Neuronal stem cell (in vitro differentiated cells): ENCODE measurements around the gene RBFOX2.
A peak's percentile ranks its signal among the peaks of the same experiment; 100 is the strongest.

Source experiments
- DNase-seq: peaks from one replicate; pipeline ENCODE4 v3.0.0-alpha.2; 2013; ENCODE audit warnings: low spot score
- H2AFZ ChIP-seq: one replicate; pipeline ENCODE4 v1.6.1; 2013; ENCODE audit warnings: mild to moderate bottlenecking, low read length, inconsistent platforms
- H2AK5ac ChIP-seq: 2 replicates; pipeline ENCODE4 v1.6.1; 2013; ENCODE audit warnings: low read depth, mild to moderate bottlenecking, inconsistent platforms, low read length, moderate library complexity, mixed read lengths
- H2BK120ac ChIP-seq: 2 replicates; pipeline ENCODE4 v1.6.1; 2013; ENCODE audit warnings: low read depth, mild to moderate bottlenecking, inconsistent platforms, low read length, moderate library complexity, mixed read lengths
- H2BK12ac ChIP-seq: one replicate; pipeline ENCODE4 v1.6.1; 2013; ENCODE audit warnings: low read length, inconsistent platforms
- H2BK15ac ChIP-seq: 2 replicates; pipeline ENCODE4 v1.6.1; 2013; ENCODE audit warnings: mild to moderate bottlenecking, low read length, inconsistent platforms, mixed read lengths
- H2BK5ac ChIP-seq: one replicate; pipeline ENCODE4 v1.6.1; 2013; ENCODE audit warnings: inconsistent platforms, mild to moderate bottlenecking, low read length, moderate library complexity
- H3K14ac ChIP-seq: one replicate; pipeline ENCODE4 v1.6.1; 2013; ENCODE audit warnings: low read length, inconsistent platforms
- H3K18ac ChIP-seq: 2 replicates; pipeline ENCODE4 v1.6.1; 2013; ENCODE audit warnings: low read length, inconsistent platforms
- H3K23ac ChIP-seq: 2 replicates; pipeline ENCODE4 v1.6.1; 2013; ENCODE audit warnings: low read depth, mild to moderate bottlenecking, mixed read lengths, low read length, inconsistent platforms; ENCODE audit not compliant: poor library complexity
- H3K27ac ChIP-seq: replicated peaks from 3 replicates; pipeline ENCODE4 v1.5.1; 2013; ENCODE audit warnings: low read length, inconsistent platforms
- H3K27me3 ChIP-seq, 3 experiments: 2 replicates each; pipeline ENCODE4 v1.6.1; 2013; ENCODE audit warnings: low read length in 3 of 3, mild to moderate bottlenecking in 2 of 3, inconsistent platforms in 1 of 3, low read depth in 1 of 3, mixed read lengths in 1 of 3, moderate library complexity in 1 of 3; ENCODE audit not compliant: control insufficient read depth in 3 of 3, insufficient read depth in 3 of 3
- H3K36me3 ChIP-seq, 2 donors: replicated peaks in 1 of 2; 2 replicates each; pipeline ENCODE4 v1.6.1; 2013; ENCODE audit warnings: low read length in 2 of 2; ENCODE audit not compliant: control insufficient read depth in 2 of 2, insufficient read depth in 2 of 2
- H3K4ac ChIP-seq: 2 replicates; pipeline ENCODE4 v1.6.1; 2013; ENCODE audit warnings: inconsistent platforms, mild to moderate bottlenecking, low read length, moderate library complexity
- H3K4me1 ChIP-seq, 2 donors: 1 replicate in 1 of 2; 2 replicates in 1 of 2; pipeline ENCODE4 v1.6.1; 2013; ENCODE audit warnings: low read length in 2 of 2, low read depth in 1 of 2; ENCODE audit not compliant: control insufficient read depth in 2 of 2, insufficient read depth in 1 of 2
- H3K4me2 ChIP-seq: one replicate; pipeline ENCODE4 v1.6.1; 2013; ENCODE audit warnings: mild to moderate bottlenecking, low read length, inconsistent platforms; ENCODE audit not compliant: insufficient read depth, poor library complexity, severe bottlenecking
- H3K4me3 ChIP-seq, 2 donors: 2 replicates each; pipeline ENCODE4 v1.5.1; 2013; ENCODE audit warnings: low read length in 2 of 2, mild to moderate bottlenecking in 2 of 2, inconsistent platforms in 1 of 2, moderate library complexity in 1 of 2
- H3K79me1 ChIP-seq: one replicate; pipeline ENCODE4 v1.6.1; 2013; ENCODE audit warnings: low read depth, mild to moderate bottlenecking, inconsistent platforms, low read length, moderate library complexity
- H3K9ac ChIP-seq: one replicate; pipeline ENCODE4 v1.6.1; 2013; ENCODE audit warnings: mild to moderate bottlenecking, low read depth, low read length, inconsistent platforms; ENCODE audit not compliant: poor library complexity
- H3K9me3 ChIP-seq, 2 donors: replicated peaks in 1 of 2; 2 replicates each; pipeline versions ENCODE3 to v1.6.1; 2013; ENCODE audit warnings: low read length in 2 of 2, mild to moderate bottlenecking in 2 of 2, inconsistent platforms in 1 of 2, low read depth in 1 of 2, mixed read lengths in 1 of 2, moderate library complexity in 1 of 2; ENCODE audit not compliant: control insufficient read depth in 2 of 2, insufficient read depth in 1 of 2
- H4K8ac ChIP-seq: one replicate; pipeline ENCODE4 v1.6.1; 2013; ENCODE audit warnings: low read depth, mild to moderate bottlenecking, inconsistent platforms, low read length, moderate library complexity
- H4K91ac ChIP-seq: one replicate; pipeline ENCODE4 v1.6.1; 2013; ENCODE audit warnings: low read length, low read depth, mild to moderate bottlenecking, inconsistent platforms; ENCODE audit not compliant: poor library complexity
- WGBS, 2 donors: extraction: QIAGEN DNeasy Blood & Tissue Kit; methylation state at CpG; one replicate each; pipeline ENCODE4 v1.1.7; 2013; ENCODE audit warnings: missing lambda C conversion rate in 2 of 2, mixed read lengths in 1 of 2; ENCODE audit not compliant: insufficient read length in 2 of 2, insufficient replicate concordance in 1 of 2; ENCODE audit errors: extremely low coverage in 2 of 2; 5-methylcytosine and 5-hydroxymethylcytosine counted together

Gene RBFOX2

DNA sequence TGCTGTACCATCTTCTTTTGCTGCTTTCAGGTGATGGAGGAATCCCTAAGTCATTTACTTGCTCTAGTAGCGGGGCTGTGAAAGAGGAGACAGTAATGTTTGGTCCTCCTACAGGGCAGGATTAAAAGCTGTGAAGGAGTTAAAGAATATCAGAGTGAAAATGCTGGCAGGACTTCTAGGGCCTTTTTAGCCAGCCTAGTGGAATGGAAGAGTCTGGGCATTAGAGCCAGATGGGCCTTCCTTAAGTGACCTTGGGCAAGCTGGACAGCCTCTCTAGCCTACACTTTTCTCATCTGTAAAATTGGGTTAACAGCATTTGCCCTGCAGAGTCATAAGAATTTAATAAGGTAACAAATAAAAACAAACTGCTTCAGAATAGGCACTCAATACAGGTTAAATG, 114.7 kb downstream of the RBFOX2 start:
- peaks cover 19 to 40% of the 10 kb centered on the region in 2 donors for H3K4me1 ChIP-seq
- no peak overlapping the region for H3K4me3 ChIP-seq

DNA sequence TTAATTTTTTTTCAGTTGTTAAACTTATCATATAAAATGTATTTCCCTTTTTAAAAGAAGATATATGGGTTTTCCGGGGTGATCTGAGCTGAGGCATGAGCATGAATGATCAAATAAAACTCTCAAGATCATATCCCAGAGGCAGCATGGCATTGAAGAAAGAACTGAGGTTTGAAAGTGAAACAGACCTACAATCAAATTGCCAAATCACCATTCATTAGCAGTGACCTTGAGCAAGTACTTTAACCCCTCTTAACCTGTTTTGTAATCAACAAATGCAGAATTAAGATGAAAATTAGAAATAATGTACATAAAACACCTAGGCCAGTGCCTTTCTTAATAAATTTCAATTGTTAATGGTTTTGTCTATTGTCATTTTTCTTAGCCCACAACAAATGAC, 116.0 kb downstream of the RBFOX2 start:
- no peak for DNase-seq
- H3K14ac ChIP-seq, result no peak overlapping the region
- H4K91ac ChIP-seq, result no peak overlapping the region
- H3K36me3 ChIP-seq, result no peaks in the 10 kb centered on the region
- no CpG with 5 or more reads among the region's 1 CpG for WGBS, 2 donors
- no peak overlapping the region for H3K4ac ChIP-seq
- H2BK15ac ChIP-seq, result no peak overlapping the region
- no peak overlapping the region for H3K18ac ChIP-seq
- no peak overlapping the region for H3K23ac ChIP-seq
- H3K4me2 ChIP-seq, result no peak overlapping the region
- H3K4me1 ChIP-seq, result peaks cover 16 to 30% of the 10 kb centered on the region in 2 donors
- H3K79me1 ChIP-seq, result peaks cover 4% of the 10 kb centered on the region
- H2AK5ac ChIP-seq, result no peak overlapping the region
- H2BK12ac ChIP-seq, result no peak overlapping the region
- no peak overlapping the region for H2AFZ ChIP-seq
- H3K9ac ChIP-seq, result no peak overlapping the region
- H3K4me3 ChIP-seq, result no peak overlapping the region
- H4K8ac ChIP-seq, result no peak overlapping the region
- no peak overlapping the region for H2BK5ac ChIP-seq
- H3K9me3 ChIP-seq, result no peaks in the 10 kb centered on the region
- H3K27ac ChIP-seq, result no peak overlapping the region
- H3K27me3 ChIP-seq, result no peaks in the 10 kb centered on the region
- no peak overlapping the region for H2BK120ac ChIP-seq

More for the DNA sequence above, 114.7 kb downstream of the RBFOX2 start:
- H2BK15ac ChIP-seq, result no peak overlapping the region
- H3K36me3 ChIP-seq, result no peaks in the 10 kb centered on the region
- no peaks in the 10 kb centered on the region for H3K27me3 ChIP-seq
- H3K23ac ChIP-seq, result no peak overlapping the region
- peak overlapping the region; percentile 13 for H3K4me2 ChIP-seq
- no peak overlapping the region for H3K18ac ChIP-seq
- peaks cover 4% of the 10 kb centered on the region for H3K79me1 ChIP-seq
- no peak overlapping the region for H2BK120ac ChIP-seq
- no peaks in the 10 kb centered on the region for H3K9me3 ChIP-seq
- H2AK5ac ChIP-seq, result no peak overlapping the region
- H3K27ac ChIP-seq, result peak overlapping the region; percentile 41
- H3K4ac ChIP-seq, result no peak overlapping the region
- no peak overlapping the region for H3K14ac ChIP-seq
- H2BK12ac ChIP-seq, result no peak overlapping the region
- no CpG with 5 or more reads among the region's 1 CpG for WGBS, 2 donors
- no peak for DNase-seq
- H4K91ac ChIP-seq, result no peak overlapping the region
- H2BK5ac ChIP-seq, result no peak overlapping the region
- no peak overlapping the region for H2AFZ ChIP-seq
- H4K8ac ChIP-seq, result no peak overlapping the region
- no peak overlapping the region for H3K9ac ChIP-seq

DNA sequence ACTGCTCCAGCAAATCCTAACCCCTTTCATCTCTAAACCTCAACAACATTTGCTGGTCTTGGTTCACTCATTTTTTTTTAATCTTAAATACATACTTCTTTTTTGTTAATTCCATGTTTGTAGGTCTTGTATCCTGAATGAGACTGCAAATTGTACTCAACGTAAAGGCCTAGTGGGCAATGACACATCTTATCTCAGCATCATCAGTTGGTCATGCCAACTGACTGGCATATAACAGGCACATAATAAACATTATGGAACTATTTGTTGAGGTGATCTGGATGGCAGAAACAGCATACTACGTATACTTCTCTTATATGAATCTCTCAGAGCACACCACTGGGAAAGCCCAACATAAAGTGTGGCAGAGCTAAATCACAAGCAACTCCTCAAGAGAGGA, 116.7 kb downstream of the RBFOX2 start:
- no peak overlapping the region for H2BK15ac ChIP-seq
- no CpG with 5 or more reads among the region's 2 CpGs for WGBS, 2 donors
- no peaks in the 10 kb centered on the region for H3K9me3 ChIP-seq
- peaks cover 13 to 22% of the 10 kb centered on the region in 2 donors for H3K4me1 ChIP-seq
- no peak overlapping the region for H3K4ac ChIP-seq
- H3K36me3 ChIP-seq, result no peaks in the 10 kb centered on the region
- DNase-seq, result no peak
- H3K79me1 ChIP-seq, result peaks cover 4% of the 10 kb centered on the region
- no peak overlapping the region for H2AK5ac ChIP-seq
- no peaks in the 10 kb centered on the region for H3K27me3 ChIP-seq
- no peak overlapping the region for H3K23ac ChIP-seq
- H3K18ac ChIP-seq, result no peak overlapping the region
- no peak overlapping the region for H2BK120ac ChIP-seq
- H4K8ac ChIP-seq, result no peak overlapping the region
- H3K27ac ChIP-seq, result no peak overlapping the region
- no peak overlapping the region for H3K4me2 ChIP-seq
- no peak overlapping the region for H4K91ac ChIP-seq
- H2BK12ac ChIP-seq, result no peak overlapping the region
- H3K9ac ChIP-seq, result no peak overlapping the region
- H3K4me3 ChIP-seq, result no peak overlapping the region
- no peak overlapping the region for H2AFZ ChIP-seq
- H2BK5ac ChIP-seq, result no peak overlapping the region
- H3K14ac ChIP-seq, result no peak overlapping the region

DNA sequence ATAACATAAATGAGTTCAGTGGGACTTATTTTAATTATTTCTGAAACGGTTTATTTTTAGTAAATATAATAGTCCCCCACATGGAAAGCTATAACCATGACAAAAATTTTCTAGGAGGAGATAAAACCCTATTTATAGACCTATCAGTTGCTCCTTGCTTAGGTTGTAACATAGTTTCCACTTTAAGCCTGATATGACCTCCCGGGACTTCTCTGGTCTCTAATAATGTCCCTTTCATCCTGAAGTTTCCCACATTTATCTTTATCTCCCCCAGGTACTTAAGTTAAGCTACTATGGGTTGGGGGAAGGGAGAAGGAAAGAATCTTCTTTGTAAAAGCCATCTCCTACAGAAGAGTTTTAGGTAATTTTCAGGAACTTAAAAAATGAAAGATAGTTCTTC, 117.7 kb downstream of the RBFOX2 start:
- H3K4me2 ChIP-seq, result no peak overlapping the region
- H3K4me3 ChIP-seq, result no peak overlapping the region
- no CpG with 5 or more reads among the region's 2 CpGs for WGBS, 2 donors
- H4K91ac ChIP-seq, result no peak overlapping the region
- no peak overlapping the region for H3K14ac ChIP-seq
- H3K4me1 ChIP-seq, result peaks cover 13 to 14% of the 10 kb centered on the region in 2 donors
- H2BK15ac ChIP-seq, result no peak overlapping the region
- no peak overlapping the region for H2AFZ ChIP-seq
- H2BK12ac ChIP-seq, result no peak overlapping the region
- no peak overlapping the region for H3K18ac ChIP-seq
- no peak overlapping the region for H2AK5ac ChIP-seq
- H2BK120ac ChIP-seq, result no peak overlapping the region
- no peak overlapping the region for H3K27ac ChIP-seq
- no peaks in the 10 kb centered on the region for H3K36me3 ChIP-seq
- H4K8ac ChIP-seq, result no peak overlapping the region
- no peaks in the 10 kb centered on the region for H3K9me3 ChIP-seq
- no peak for DNase-seq
- H3K4ac ChIP-seq, result no peak overlapping the region
- no peak overlapping the region for H2BK5ac ChIP-seq
- peaks cover 4% of the 10 kb centered on the region for H3K79me1 ChIP-seq
- H3K9ac ChIP-seq, result no peak overlapping the region
- H3K23ac ChIP-seq, result no peak overlapping the region
- H3K27me3 ChIP-seq, result no peaks in the 10 kb centered on the region
